Uterus (tissue), 4 donors: Measurements from ENCODE around the gene TBC1D9. TPM values are rescaled to one million over a fixed set of nuclear protein-coding genes. Genes with fewer than 3 reads are reported as not detected.

ENCODE experiments used
- DNase-seq, 2 donors: peaks; one replicate each; pipeline ENCODE4 v3.0.0-alpha.2; 2019 to 2020
- H3K27ac ChIP-seq, 2 donors: fragments of 200-600 bp; sonication (generic); 1 replicate in 1 of 2; 2 replicates in 1 of 2; pipeline ENCODE4 v1.5.1; 2016 to 2018
- H3K27me3 ChIP-seq, 2 donors: fragments of 200-600 bp; sonication (generic); one replicate each; pipeline ENCODE4 v1.5.1; 2018 to 2019; ENCODE audit warnings: control low read depth in 1 of 2
- H3K36me3 ChIP-seq, 2 donors: fragments of 200-600 bp; sonication (generic); one replicate each; pipeline ENCODE4 v1.5.1; 2019; ENCODE audit warnings: control low read depth in 1 of 2
- H3K4me1 ChIP-seq, 2 donors: fragments of 200-600 bp; sonication (generic); one replicate each; pipeline ENCODE4 v1.5.1; 2018 to 2019; ENCODE audit warnings: control low read depth in 1 of 2
- H3K4me3 ChIP-seq, 2 donors: fragments of 200-600 bp; sonication (generic); 1 replicate in 1 of 2; 2 replicates in 1 of 2; pipeline ENCODE4 v1.5.1; 2018 to 2019; ENCODE audit warnings: mild to moderate bottlenecking in 1 of 2
- H3K9me3 ChIP-seq, 2 donors: fragments of 200-600 bp; sonication (generic); one replicate each; pipeline ENCODE4 v1.5.1; 2019; ENCODE audit warnings: control low read depth in 1 of 2
- CTCF ChIP-seq, 4 experiments: fragments of 200-600 bp in 2 of 4; fragments of 450-650 bp in 2 of 4; sonication (generic) in 2 of 4; IDR thresholded peaks; one replicate each; pipeline ENCODE4 v1.5.1; 2016 to 2019; ENCODE audit warnings: antibody characterized with exemption in 4 of 4, mild to moderate bottlenecking in 2 of 4, moderate library complexity in 1 of 4
- POLR2A ChIP-seq, 2 donors: fragments of 450-650 bp; IDR thresholded peaks; one replicate each; pipeline ENCODE4 v1.6.1; 2016; ENCODE audit warnings: antibody characterized with exemption in 2 of 2, mild to moderate bottlenecking in 1 of 2, moderate library complexity in 1 of 2
- intact Hi-C: fragments of 100-400 bp; cut with DNase I; formaldehyde crosslinking; loops from one replicate; pipeline ENCODE4 v1.15.1; 2023; ENCODE audit warnings: low total_unique reads
- total RNA-seq, 4 donors: library from RNA; depleted of rRNA in 3 of 4; stranded (reverse); fragments of >200 nt in 3 of 4; gene quantifications; one replicate each; pipeline versions ENCODE4 v1.1.0 to v1.2.4, GENCODE V29; 2014 to 2023
- donor health status: DM: yes; HTN: yes; CAD: no.

TBC1D9 gene
- total RNA-seq, 4 donors from 2014 or later = 3.8 to 48.8 (median 13.3) TPM

- intact Hi-C loops = no loop called here
- Histone ChIP-seq H3K4me1 (no peaks in the 10 kb centered on the region), H3K27ac (no peak overlapping the region), H3K27me3 (no peaks in the 10 kb centered on the region), H3K4me3 (no peak overlapping the region), H3K9me3 (no peaks in the 10 kb centered on the region), H3K36me3 (no peaks in the 10 kb centered on the region)
- no peak for TF ChIP-seq CTCF (IDR thresholded peaks at IDR 0.05)
- TF ChIP-seq POLR2A (IDR thresholded peaks at IDR 0.05) = no peak
- DNase-seq = no peak
Measured at GRCh38 chr4:140725556-140725955, 30.6 kb downstream of the TBC1D9 start.

GRCh38 chr4:140724760-140725159 is 31.4 kb downstream of the TBC1D9 start:
- Histone ChIP-seq H3K9me3 (no peaks in the 10 kb centered on the region), H3K36me3 (no peaks in the 10 kb centered on the region), H3K27ac (no peak overlapping the region), H3K27me3 (no peaks in the 10 kb centered on the region), H3K4me3 (no peak overlapping the region), H3K4me1 (no peaks in the 10 kb centered on the region)
- no peak for DNase-seq
- intact Hi-C loops = no loop called here
- no peak for TF ChIP-seq CTCF (IDR thresholded peaks at IDR 0.05)
- TF ChIP-seq POLR2A (IDR thresholded peaks at IDR 0.05) = no peak

GRCh38 chr4:140720387-140721304 is 35.5 kb downstream of the TBC1D9 start:
- intact Hi-C loops = no loop called here

GRCh38 chr4:140719686-140720085 is 36.5 kb downstream of the TBC1D9 start:
- Histone ChIP-seq H3K4me1 (no peaks in the 10 kb centered on the region), H3K9me3 (no peaks in the 10 kb centered on the region), H3K36me3 (no peaks in the 10 kb centered on the region), H3K27ac (no peak overlapping the region), H3K27me3 (no peaks in the 10 kb centered on the region), H3K4me3 (no peak overlapping the region)
- TF ChIP-seq CTCF (IDR thresholded peaks at IDR 0.05) (no peak), POLR2A (IDR thresholded peaks at IDR 0.05) (no peak)
- DNase-seq = no peak
- intact Hi-C loops = no loop called here

More at GRCh38 chr4:140720387-140721304, 35.5 kb downstream of the TBC1D9 start:
- Histone ChIP-seq H3K27ac (no peak overlapping the region), H3K36me3 (no peaks in the 10 kb centered on the region), H3K27me3 (no peaks in the 10 kb centered on the region), H3K4me3 (no peak overlapping the region), H3K4me1 (no peaks in the 10 kb centered on the region), H3K9me3 (no peaks in the 10 kb centered on the region)
- TF ChIP-seq POLR2A (IDR thresholded peaks at IDR 0.05) = no peak
- no peak for TF ChIP-seq CTCF (IDR thresholded peaks at IDR 0.05)
- DNase-seq = no peak

- no peak overlapping the region for H3K4me3 ChIP-seq
- no peak overlapping the region for H3K27ac ChIP-seq
- H3K9me3 ChIP-seq = no peaks in the 10 kb centered on the region
- no peak for DNase-seq
- TF ChIP-seq POLR2A (IDR thresholded peaks at IDR 0.05) (no peak), CTCF (IDR thresholded peaks at IDR 0.05) (no peak)
- intact Hi-C loops = no loop called here
- no peaks in the 10 kb centered on the region for H3K27me3 ChIP-seq
- no peaks in the 10 kb centered on the region for H3K4me1 ChIP-seq
- no peaks in the 10 kb centered on the region for H3K36me3 ChIP-seq
Measured at GRCh38 chr4:140719022-140719421, 37.2 kb downstream of the TBC1D9 start.
